Keratinocyte (primary cell): ENCODE results near the gene GSN. TPM values are rescaled to one million over a fixed set of nuclear protein-coding genes. Genes with fewer than 3 reads are reported as not detected.
A peak's percentile ranks its signal among the peaks of the same experiment; 100 is the strongest.

Experiments used
- DNase-seq: peaks from one replicate; pipeline ENCODE4 v3.0.0-alpha.2; 2011; ENCODE audit warnings: low read depth, missing footprints, low spot score
- FAIRE-seq: peaks from 2 replicates; lab custom pipeline; 2011; peaks lifted over from hg19 to GRCh38; lab: Jason Lieb, UNC
- H2AFZ ChIP-seq: 2 replicates; pipeline ENCODE4 v1.6.0; 2012; ENCODE audit warnings: low read length, control low read depth, inconsistent platforms; ENCODE audit not compliant: control insufficient read depth
- H3K27ac ChIP-seq: 2 replicates; pipeline ENCODE4 v1.5.1; 2011; ENCODE audit warnings: low read length; ENCODE audit not compliant: control insufficient read depth, insufficient read depth
- H3K27me3 ChIP-seq: 3 replicates; pipeline ENCODE4 v1.6.0; 2011; ENCODE audit warnings: low read length; ENCODE audit not compliant: control insufficient read depth, insufficient read depth; ENCODE audit errors: extremely low read depth
- H3K36me3 ChIP-seq, 2 experiments: 2 replicates in 1 of 2; 3 replicates in 1 of 2; pipeline ENCODE4 v1.5.1; 2011; ENCODE audit warnings: low read length in 2 of 2, mild to moderate bottlenecking in 1 of 2; ENCODE audit not compliant: control insufficient read depth in 2 of 2, insufficient read depth in 2 of 2; ENCODE audit errors: extremely low read depth in 1 of 2
- H3K4me1 ChIP-seq: 3 replicates; pipeline ENCODE4 v1.5.1; 2011; ENCODE audit warnings: low read length; ENCODE audit not compliant: control insufficient read depth, insufficient read depth; ENCODE audit errors: extremely low read depth
- H3K4me2 ChIP-seq: 3 replicates; pipeline ENCODE4 v1.6.0; 2011; ENCODE audit warnings: low read depth, low read length; ENCODE audit not compliant: control insufficient read depth, insufficient read depth; ENCODE audit errors: extremely low read depth
- H3K4me3 ChIP-seq, 3 experiments: fragments of 200-600 bp in 1 of 3; sonication (generic) in 1 of 3; 2 replicates in 2 of 3; 3 replicates in 1 of 3; pipeline ENCODE4 v1.5.1; 2011 to 2016; ENCODE audit warnings: low read length in 3 of 3, mild to moderate bottlenecking in 3 of 3, control low read depth in 2 of 3, inconsistent platforms in 1 of 3, low read depth in 1 of 3, mixed read lengths in 1 of 3, mixed run types in 1 of 3, moderate library complexity in 1 of 3; ENCODE audit not compliant: control insufficient read depth in 2 of 3, insufficient read depth in 2 of 3; ENCODE audit errors: extremely low read depth in 1 of 3
- H3K79me2 ChIP-seq: 2 replicates; pipeline ENCODE4 v1.6.0; 2012; ENCODE audit warnings: low read length; ENCODE audit not compliant: control insufficient read depth, insufficient read depth
- H3K9ac ChIP-seq: 3 replicates; pipeline ENCODE4 v1.6.0; 2011; ENCODE audit warnings: low read length; ENCODE audit not compliant: control insufficient read depth, insufficient read depth; ENCODE audit errors: extremely low read depth
- H3K9me1 ChIP-seq: 3 replicates; pipeline ENCODE4 v1.6.0; 2011; ENCODE audit warnings: low read length; ENCODE audit not compliant: control insufficient read depth, insufficient read depth; ENCODE audit errors: extremely low read depth
- H3K9me3 ChIP-seq: 2 replicates; pipeline ENCODE4 v1.5.1; 2012; ENCODE audit warnings: low read depth, low read length; ENCODE audit not compliant: control insufficient read depth
- H4K20me1 ChIP-seq: 3 replicates; pipeline ENCODE4 v1.6.0; 2011; ENCODE audit warnings: low read length; ENCODE audit not compliant: control insufficient read depth, insufficient read depth; ENCODE audit errors: extremely low read depth
- EZH2 ChIP-seq: IDR thresholded peaks from one replicate; pipeline ENCODE4 v1.6.1; 2012; ENCODE audit warnings: inconsistent platforms, mild to moderate bottlenecking, low read length, moderate library complexity
- dilution Hi-C: fragments of 300-500 bp; cut with MboI; formaldehyde crosslinking; loops from one replicate; pipeline ENCODE4 v1.7.0; 2020; ENCODE audit warnings: low sequenced_read_pairs; ENCODE audit not compliant: extremely low pct_ligation_motif_present
- polyA plus RNA-seq, 5 experiments: library from polyadenylated mRNA; depleted of rRNA in 3 of 5; stranded (reverse) in 3 of 5; stranded (forward) in 1 of 5; unstranded in 1 of 5; fragments of >200 nt; gene quantifications; 1 replicate in 1 of 5; 2 replicates in 3 of 5; 3 replicates in 1 of 5; pipeline versions ENCODE4 v1.2.1 to v1.2.3, GENCODE V29; 2011 to 2012; ENCODE audit warnings: missing spikeins in 2 of 5, low read depth in 1 of 5, low replicate concordance in 1 of 5
- TF ChIP-seq, protein P1 (sequence below), 3 experiments: IDR thresholded peaks in 1 of 3; conservative IDR thresholded peaks in 1 of 3; optimal IDR thresholded peaks in 1 of 3; 2 replicates in 2 of 3; 3 replicates in 1 of 3; pipeline versions ENCODE3 to v1.5.1; 2011; ENCODE audit warnings: low read length in 3 of 3, mild to moderate bottlenecking in 3 of 3, moderate library complexity in 2 of 3, control low read depth in 1 of 3, inconsistent platforms in 1 of 3; ENCODE audit not compliant: insufficient read depth in 2 of 3; ENCODE audit errors: extremely low read depth in 1 of 3

GSN gene
- polyA plus RNA-seq, 1 donor (not counting 4 experiments of a cell fraction or from before 2014, with no cell fraction given) = 166 TPM

DNA sequence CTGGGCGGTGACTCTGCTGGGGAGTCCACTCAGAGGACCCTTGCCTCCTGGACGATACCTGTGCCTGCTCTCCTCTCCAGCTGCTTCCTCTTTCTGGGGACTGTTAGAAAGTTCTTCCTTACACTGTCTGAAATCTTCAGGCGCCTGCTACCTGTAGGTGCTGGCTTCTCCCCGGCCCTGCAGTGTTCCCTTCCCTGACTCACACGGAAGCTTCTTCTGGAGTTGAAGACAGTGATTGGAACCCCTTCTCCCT lies 562 bp downstream of the GSN start:
- DNase-seq = no peak

DNA sequence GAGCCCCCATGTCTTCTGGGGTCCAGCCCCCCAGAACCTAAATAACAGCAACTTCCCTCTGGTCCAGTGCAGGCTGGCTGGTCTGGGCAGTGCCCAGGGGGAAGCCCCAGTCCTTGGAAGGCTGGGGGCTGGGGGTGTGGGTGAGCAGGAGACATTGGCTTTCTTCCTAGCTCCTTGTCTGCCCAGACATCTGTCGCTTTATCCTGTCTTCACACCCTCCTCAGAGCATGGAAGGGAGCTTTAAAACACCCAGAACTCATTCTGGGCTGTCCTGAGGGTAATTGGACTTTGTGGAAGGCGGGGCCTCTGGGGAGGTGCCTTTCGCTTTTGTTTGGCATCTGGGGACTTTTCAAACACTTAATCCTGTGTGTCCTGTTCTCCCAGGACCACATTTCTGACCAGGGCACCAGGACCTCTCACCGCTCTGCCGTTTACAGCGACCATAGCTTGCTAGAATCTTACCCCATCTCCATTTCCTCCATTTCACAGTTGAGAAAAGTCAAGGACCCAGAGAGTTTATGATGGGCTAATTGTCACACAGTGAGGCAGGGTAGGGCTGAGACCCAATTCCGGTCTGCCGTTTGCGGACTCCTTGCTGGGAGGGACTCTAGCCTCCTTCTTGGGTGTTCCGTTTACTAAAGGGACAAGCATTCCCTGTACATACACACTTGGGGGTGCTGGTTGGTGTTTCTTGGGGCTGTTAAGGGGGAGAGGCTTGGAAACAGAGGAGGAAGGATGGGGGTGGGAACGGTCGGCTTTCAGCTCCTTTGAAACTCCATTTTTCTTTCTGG lies 1.1 kb downstream of the GSN start:
- Histone ChIP-seq H3K4me3 (peak overlapping the region; percentile 67 to 92 (median 83)), H3K9ac (peak overlapping the region; percentile 81), H4K20me1 (no peaks in the 10 kb centered on the region), H3K9me3 (no peaks in the 10 kb centered on the region), H3K9me1 (peaks cover 3% of the 10 kb centered on the region), H3K4me2 (peak overlapping the region; percentile 98), H3K27ac (peak overlapping the region; percentile 53), H3K79me2 (peaks cover 40% of the 10 kb centered on the region), H3K36me3 (peaks cover 3 to 7% of the 10 kb centered on the region in 2 experiments), H3K4me1 (peaks cover 24% of the 10 kb centered on the region), H3K27me3 (no peaks in the 10 kb centered on the region), H2AFZ (peak overlapping the region; percentile 16)
- peak; percentile 46 for FAIRE-seq
- TF ChIP-seq, protein P1, sequence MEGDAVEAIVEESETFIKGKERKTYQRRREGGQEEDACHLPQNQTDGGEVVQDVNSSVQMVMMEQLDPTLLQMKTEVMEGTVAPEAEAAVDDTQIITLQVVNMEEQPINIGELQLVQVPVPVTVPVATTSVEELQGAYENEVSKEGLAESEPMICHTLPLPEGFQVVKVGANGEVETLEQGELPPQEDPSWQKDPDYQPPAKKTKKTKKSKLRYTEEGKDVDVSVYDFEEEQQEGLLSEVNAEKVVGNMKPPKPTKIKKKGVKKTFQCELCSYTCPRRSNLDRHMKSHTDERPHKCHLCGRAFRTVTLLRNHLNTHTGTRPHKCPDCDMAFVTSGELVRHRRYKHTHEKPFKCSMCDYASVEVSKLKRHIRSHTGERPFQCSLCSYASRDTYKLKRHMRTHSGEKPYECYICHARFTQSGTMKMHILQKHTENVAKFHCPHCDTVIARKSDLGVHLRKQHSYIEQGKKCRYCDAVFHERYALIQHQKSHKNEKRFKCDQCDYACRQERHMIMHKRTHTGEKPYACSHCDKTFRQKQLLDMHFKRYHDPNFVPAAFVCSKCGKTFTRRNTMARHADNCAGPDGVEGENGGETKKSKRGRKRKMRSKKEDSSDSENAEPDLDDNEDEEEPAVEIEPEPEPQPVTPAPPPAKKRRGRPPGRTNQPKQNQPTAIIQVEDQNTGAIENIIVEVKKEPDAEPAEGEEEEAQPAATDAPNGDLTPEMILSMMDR (optimal IDR thresholded peaks at IDR 0.05 in 1 of 3, IDR thresholded peaks at IDR 0.05 in 1 of 3, conservative IDR thresholded peaks at IDR 0.05 in 1 of 3; ENCODE audit: extremely low read depth in 1 of 3, insufficient read depth in 2 of 3, low read length in 3 of 3) = no peak
- no peak for TF ChIP-seq EZH2
- no peak for DNase-seq
- dilution Hi-C loops = no loop called here

More for the DNA sequence above, 562 bp downstream of the GSN start:
- H3K79me2 ChIP-seq = peaks cover 40% of the 10 kb centered on the region
- peak overlapping the region; percentile 98 for H3K4me2 ChIP-seq
- no peak for FAIRE-seq
- peak overlapping the region; percentile 67 to 92 (median 83) for H3K4me3 ChIP-seq
- H4K20me1 ChIP-seq = no peaks in the 10 kb centered on the region
- H3K4me1 ChIP-seq = peaks cover 24% of the 10 kb centered on the region
- H3K27me3 ChIP-seq = no peaks in the 10 kb centered on the region
- no peaks in the 10 kb centered on the region for H3K9me3 ChIP-seq
- peak overlapping the region; percentile 53 for H3K27ac ChIP-seq
- H3K9me1 ChIP-seq = peaks cover 3% of the 10 kb centered on the region
- H3K9ac ChIP-seq = peak overlapping the region; percentile 81
- peaks cover 3 to 7% of the 10 kb centered on the region in 2 experiments for H3K36me3 ChIP-seq
- TF ChIP-seq EZH2 = no peak
- TF ChIP-seq, protein P1 (optimal IDR thresholded peaks at IDR 0.05 in 1 of 3, IDR thresholded peaks at IDR 0.05 in 1 of 3, conservative IDR thresholded peaks at IDR 0.05 in 1 of 3; ENCODE audit: extremely low read depth in 1 of 3, insufficient read depth in 2 of 3, low read length in 3 of 3) = no peak
- dilution Hi-C loops = no loop called here
- H2AFZ ChIP-seq = peak overlapping the region; percentile 72
